ENCODE data around the gene NCK1.
"Not testable (repeated sequence)": the region's sequence is repeated elsewhere in the genome, so short reads cannot be mapped to it uniquely, and the experiment has no call there.

GRCh38 chr3:136897171-136897570, 35.2 kb downstream of the NCK1 start:
- not testable (repeated sequence) for TF ChIP-seq CTCF (IDR thresholded peaks at IDR 0.05; ENCODE audit: low read depth, low read length); EZH2phosphoT487 (IDR thresholded peaks at IDR 0.05; ENCODE audit: low read depth)
